Neural crest cell (in vitro differentiated cells): Measurements from ENCODE around the gene STK36. TPM values are rescaled to one million over a fixed set of nuclear protein-coding genes. Genes with fewer than 3 reads are reported as not detected.

Experiments
- DNase-seq: peaks from one replicate; pipeline ENCODE4 v3.0.0; 2021; ENCODE audit warnings: low read depth, mixed read lengths, low spot score
- H3K27ac Mint-ChIP-seq: one replicate; pipeline ENCODE4 v1.8.0; 2021; ENCODE audit warnings: mild to moderate bottlenecking, mixed read lengths; ENCODE audit not compliant: unreplicated experiment
- H3K27me3 Mint-ChIP-seq: 2 replicates; pipeline ENCODE4 v1.8.0; 2021; ENCODE audit warnings: low read depth, mild to moderate bottlenecking, mixed read lengths
- H3K36me3 Mint-ChIP-seq: 2 replicates; pipeline ENCODE4 v1.8.0; 2021; ENCODE audit warnings: low read depth, mild to moderate bottlenecking, mixed read lengths
- H3K4me1 Mint-ChIP-seq: 2 replicates; pipeline ENCODE4 v1.8.0; 2021; ENCODE audit warnings: mixed read lengths
- H3K4me3 Mint-ChIP-seq: one replicate; pipeline ENCODE4 v1.8.0; 2021; ENCODE audit warnings: mild to moderate bottlenecking, mixed read lengths
- H3K9me3 Mint-ChIP-seq: 2 replicates; pipeline ENCODE4 v1.8.0; 2021; ENCODE audit warnings: mixed read lengths
- total RNA-seq: library from RNA; stranded (reverse); gene quantifications from 2 replicates; pipeline ENCODE4 v1.2.1, GENCODE V29; 2021
- TF ChIP-seq, protein P1 (sequence below): fragments of 200-600 bp; sonication (generic); conservative IDR thresholded peaks from 2 replicates; pipeline ENCODE4 v1.5.0; 2021; ENCODE audit warnings: antibody characterized with exemption, mild to moderate bottlenecking

The STK36 gene
- total RNA-seq, 1 donor from 2014 or later: 78.7 TPM

DNA sequence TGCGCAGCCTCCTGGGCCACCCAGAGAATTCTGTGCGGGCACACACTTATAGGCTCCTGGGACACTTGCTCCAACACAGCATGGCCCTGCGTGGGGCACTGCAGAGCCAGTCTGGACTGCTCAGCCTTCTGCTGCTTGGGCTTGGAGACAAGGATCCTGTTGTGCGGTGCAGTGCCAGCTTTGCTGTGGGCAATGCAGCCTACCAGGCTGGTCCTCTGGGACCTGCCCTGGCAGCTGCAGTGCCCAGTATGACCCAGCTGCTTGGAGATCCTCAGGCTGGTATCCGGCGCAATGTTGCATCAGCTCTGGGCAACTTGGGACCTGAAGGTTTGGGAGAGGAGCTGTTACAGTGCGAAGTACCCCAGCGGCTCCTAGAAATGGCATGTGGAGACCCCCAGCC is 27.0 kb downstream of the STK36 start:
- Mint-ChIP-seq H3K36me3 (peaks cover 8% of the 10 kb centered on the region), H3K4me1 (peaks cover 11% of the 10 kb centered on the region), H3K4me3 (no peak overlapping the region), H3K9me3 (no peaks in the 10 kb centered on the region), H3K27ac (no peak overlapping the region), H3K27me3 (no peaks in the 10 kb centered on the region)
- TF ChIP-seq, protein P1, sequence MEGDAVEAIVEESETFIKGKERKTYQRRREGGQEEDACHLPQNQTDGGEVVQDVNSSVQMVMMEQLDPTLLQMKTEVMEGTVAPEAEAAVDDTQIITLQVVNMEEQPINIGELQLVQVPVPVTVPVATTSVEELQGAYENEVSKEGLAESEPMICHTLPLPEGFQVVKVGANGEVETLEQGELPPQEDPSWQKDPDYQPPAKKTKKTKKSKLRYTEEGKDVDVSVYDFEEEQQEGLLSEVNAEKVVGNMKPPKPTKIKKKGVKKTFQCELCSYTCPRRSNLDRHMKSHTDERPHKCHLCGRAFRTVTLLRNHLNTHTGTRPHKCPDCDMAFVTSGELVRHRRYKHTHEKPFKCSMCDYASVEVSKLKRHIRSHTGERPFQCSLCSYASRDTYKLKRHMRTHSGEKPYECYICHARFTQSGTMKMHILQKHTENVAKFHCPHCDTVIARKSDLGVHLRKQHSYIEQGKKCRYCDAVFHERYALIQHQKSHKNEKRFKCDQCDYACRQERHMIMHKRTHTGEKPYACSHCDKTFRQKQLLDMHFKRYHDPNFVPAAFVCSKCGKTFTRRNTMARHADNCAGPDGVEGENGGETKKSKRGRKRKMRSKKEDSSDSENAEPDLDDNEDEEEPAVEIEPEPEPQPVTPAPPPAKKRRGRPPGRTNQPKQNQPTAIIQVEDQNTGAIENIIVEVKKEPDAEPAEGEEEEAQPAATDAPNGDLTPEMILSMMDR: no peak
- DNase-seq: no peak

GRCh38 chr2:218701806-218702205 is 29.9 kb downstream of the STK36 start:
- no peaks in the 10 kb centered on the region for H3K4me1 Mint-ChIP-seq
- DNase-seq: no peak
- no peaks in the 10 kb centered on the region for H3K27me3 Mint-ChIP-seq
- H3K4me3 Mint-ChIP-seq: no peak overlapping the region
- peaks cover 5% of the 10 kb centered on the region for H3K36me3 Mint-ChIP-seq
- no peaks in the 10 kb centered on the region for H3K9me3 Mint-ChIP-seq
- no peak overlapping the region for H3K27ac Mint-ChIP-seq
- TF ChIP-seq, protein P1: no peak

DNA sequence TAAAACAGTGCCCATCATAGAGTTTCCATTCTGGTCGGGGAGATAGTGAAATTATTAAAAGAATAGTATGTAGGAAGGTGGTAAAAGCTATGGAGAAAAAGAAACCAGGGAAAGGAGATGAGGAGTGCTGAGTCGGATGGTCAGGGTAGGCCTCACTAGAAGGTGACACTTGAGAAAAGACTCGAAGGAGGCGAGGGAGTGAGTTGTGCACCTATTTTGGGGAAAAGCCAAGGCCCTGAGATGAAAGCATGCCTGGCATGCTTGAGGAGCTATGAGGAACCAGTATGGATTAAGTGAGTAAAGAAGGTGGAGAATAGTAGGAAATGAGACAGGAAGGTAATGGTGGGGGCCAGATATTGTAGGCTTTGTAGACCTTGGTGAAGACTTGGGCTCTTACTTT is 31.5 kb downstream of the STK36 start:
- H3K4me3 Mint-ChIP-seq: no peak overlapping the region
- H3K9me3 Mint-ChIP-seq: no peaks in the 10 kb centered on the region
- peaks cover 5% of the 10 kb centered on the region for H3K36me3 Mint-ChIP-seq
- no peak overlapping the region for H3K27ac Mint-ChIP-seq
- no peaks in the 10 kb centered on the region for H3K4me1 Mint-ChIP-seq
- no peak for DNase-seq
- no peaks in the 10 kb centered on the region for H3K27me3 Mint-ChIP-seq
- TF ChIP-seq, protein P1: no peak

DNA sequence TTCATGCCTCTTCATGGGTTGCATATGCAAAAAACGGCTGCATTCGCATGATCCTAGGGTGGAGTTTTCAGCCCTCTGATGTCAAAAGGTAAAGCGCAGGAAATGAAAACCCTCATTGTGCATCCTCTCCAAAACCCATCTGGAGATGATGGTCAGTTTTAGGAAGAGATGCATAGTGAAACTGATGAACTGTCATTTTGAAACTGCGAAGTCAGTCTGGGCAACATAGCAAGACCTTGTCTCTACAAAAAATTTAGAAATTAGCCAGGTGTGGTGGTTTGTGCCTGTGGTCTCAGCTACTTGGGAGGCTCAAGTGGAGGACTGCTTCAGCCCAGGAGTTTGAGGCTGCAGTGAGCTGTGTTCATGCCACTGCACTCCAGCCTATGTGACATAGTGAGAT is 36.2 kb downstream of the STK36 start:
- Mint-ChIP-seq H3K27ac (no peak overlapping the region), H3K9me3 (no peaks in the 10 kb centered on the region), H3K36me3 (no peaks in the 10 kb centered on the region), H3K27me3 (no peaks in the 10 kb centered on the region), H3K4me3 (peak overlapping the region; percentile 17), H3K4me1 (peaks cover 10% of the 10 kb centered on the region)
- DNase-seq: no peak
- TF ChIP-seq, protein P1: no peak

GRCh38 chr2:218709908-218710307 is 38.0 kb downstream of the STK36 start:
- no peak overlapping the region for H3K27ac Mint-ChIP-seq
- peaks cover 21% of the 10 kb centered on the region for H3K4me1 Mint-ChIP-seq
- H3K36me3 Mint-ChIP-seq: peaks cover 5% of the 10 kb centered on the region
- H3K9me3 Mint-ChIP-seq: no peaks in the 10 kb centered on the region
- TF ChIP-seq, protein P1: no peak
- peak overlapping the region; percentile 99 for H3K4me3 Mint-ChIP-seq
- no peak for DNase-seq
- no peaks in the 10 kb centered on the region for H3K27me3 Mint-ChIP-seq

- Mint-ChIP-seq H3K4me3 (peak overlapping the region; percentile 99), H3K36me3 (peaks cover 5% of the 10 kb centered on the region), H3K9me3 (no peaks in the 10 kb centered on the region), H3K27ac (no peak overlapping the region), H3K4me1 (peaks cover 21% of the 10 kb centered on the region), H3K27me3 (no peaks in the 10 kb centered on the region)
- no peak for DNase-seq
- TF ChIP-seq, protein P1: no peak
These were observed 38.4 kb downstream of the STK36 start for GRCh38 chr2:218710334-218710686.
